LHCN-M2 (cell line): ENCODE data around the gene RGL2. TPM values are rescaled to one million over a fixed set of nuclear protein-coding genes. Genes with fewer than 3 reads are reported as not detected.
A peak's percentile ranks its signal among the peaks of the same experiment; 100 is the strongest.
"Not testable (repeated sequence)": the region's sequence is repeated elsewhere in the genome, so short reads cannot be mapped to it uniquely, and the experiment has no call there.

Experiments used
- DNase-seq: peaks from one replicate; pipeline ENCODE4 v3.0.0-alpha.2; 2012; ENCODE audit warnings: low read depth
- total RNA-seq: library from RNA; depleted of rRNA; stranded (reverse); fragments of >200 nt; gene quantifications from 2 replicates; pipeline ENCODE4 v1.2.3, GENCODE V29; 2014

The RGL2 gene
- total RNA-seq, 1 experiment from 2014 or later, result 20.6 TPM

DNA sequence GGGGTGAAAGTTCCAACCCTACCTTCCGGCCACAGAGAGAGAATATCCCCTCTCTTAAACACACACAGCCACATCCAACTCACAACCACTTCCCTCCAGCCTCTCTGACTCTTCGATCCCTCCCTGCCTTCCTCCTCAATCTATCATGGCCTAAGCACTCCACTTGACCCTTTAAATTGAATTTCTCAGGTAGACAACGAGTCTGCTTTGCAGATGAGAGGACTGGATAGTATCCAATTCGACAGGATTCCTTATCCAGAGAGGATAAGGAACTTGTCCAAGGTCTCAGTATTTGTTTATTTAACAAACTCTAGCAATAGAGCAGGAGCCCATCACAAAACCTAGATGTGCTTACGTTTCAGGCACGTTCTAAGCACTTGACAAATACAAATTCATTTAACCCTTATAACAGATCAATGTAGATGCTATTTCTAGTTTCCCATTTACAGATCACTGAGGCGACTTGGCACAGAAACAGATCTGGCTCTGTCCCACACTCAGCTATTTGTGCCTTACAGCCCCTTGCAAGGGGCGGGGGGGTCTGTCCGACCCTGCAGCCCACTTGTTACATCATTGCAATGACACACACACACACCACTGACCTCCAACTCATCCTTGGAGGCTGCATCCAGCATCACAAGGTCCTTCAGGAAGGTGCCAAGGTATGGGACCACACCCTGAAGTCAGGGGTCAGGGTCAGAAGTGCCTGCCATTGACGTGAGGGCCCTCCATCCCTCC, 4.5 kb downstream of the RGL2 start:
- DNase-seq, result no peak

DNA sequence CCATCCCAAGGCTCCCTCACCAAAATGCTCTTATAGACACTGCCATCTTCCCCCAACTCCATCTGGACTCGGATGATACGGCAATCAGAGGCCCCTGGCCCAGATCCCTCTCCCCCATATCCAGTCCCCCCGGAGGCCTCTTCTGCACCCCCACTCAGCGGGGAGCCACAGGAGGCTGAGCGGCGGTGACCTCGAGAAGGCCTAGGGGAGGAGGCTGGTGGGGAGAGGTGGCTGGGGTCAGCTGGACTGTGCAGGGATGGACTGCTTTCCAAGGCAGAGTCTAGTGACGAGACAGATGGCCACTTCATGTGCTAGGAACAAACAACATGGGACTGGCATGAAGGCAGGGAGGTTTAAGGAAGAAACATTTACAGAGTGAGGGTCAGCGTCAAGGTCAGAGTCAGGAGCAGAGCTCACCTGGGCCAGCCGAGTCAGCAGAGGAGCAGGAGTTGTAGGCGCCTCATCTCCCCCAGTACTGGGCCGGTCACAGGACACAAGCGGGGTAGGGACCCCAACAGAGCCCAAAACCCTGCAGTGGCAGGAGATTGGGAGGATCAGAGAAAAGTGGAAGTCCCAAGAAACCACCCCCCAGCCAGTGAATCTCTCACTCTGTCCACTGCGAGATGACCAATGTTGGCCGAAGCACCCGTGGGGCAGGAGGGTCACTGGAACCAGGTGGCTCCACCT, 5.6 kb downstream of the RGL2 start:
- DNase-seq, result no peak

DNA sequence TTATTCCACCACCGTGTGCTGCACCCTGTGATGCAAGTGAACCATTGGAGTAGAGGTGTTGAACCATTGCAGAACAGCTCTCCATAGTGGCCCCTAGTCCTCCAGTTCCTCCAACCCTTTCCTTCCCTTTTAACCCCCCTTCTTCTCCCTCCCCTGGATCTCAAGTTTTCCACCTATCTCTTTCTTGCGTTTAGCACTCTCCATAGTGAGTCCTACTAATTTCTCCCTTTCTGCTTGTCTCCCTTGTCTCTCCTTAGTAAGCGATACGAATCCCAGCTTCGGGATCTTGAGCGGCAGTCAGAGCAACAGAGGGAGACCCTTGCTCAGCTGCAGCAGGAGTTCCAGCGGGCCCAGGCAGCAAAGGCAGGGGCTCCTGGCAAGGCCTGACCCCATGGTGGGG, 8.3 kb downstream of the RGL2 start:
- no peak for DNase-seq

DNA sequence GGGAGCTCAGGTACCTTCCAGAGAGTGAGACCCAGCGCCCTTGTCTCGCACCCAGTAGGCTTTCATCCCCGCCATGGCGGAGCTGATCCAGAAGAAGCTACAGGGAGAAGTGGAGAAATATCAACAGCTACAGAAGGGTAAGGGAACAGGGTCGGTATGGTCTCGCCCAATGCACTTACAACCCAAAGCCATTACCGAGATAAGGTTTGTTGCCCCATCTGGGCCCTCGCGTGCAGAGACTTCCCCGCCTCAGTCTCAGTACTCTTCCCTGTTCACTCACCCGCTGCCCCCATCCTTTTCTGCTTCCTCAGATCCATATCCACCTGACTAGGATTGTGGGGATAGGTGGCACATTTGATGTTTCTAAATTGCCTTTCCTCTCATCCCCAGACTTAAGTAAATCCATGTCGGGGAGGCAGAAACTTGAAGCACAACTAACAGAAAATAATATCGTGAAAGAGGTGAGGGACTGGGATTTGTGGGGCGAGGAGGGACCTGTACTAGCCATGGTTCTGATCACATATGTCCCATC, 8.9 kb downstream of the RGL2 start:
- no peak for DNase-seq

DNA sequence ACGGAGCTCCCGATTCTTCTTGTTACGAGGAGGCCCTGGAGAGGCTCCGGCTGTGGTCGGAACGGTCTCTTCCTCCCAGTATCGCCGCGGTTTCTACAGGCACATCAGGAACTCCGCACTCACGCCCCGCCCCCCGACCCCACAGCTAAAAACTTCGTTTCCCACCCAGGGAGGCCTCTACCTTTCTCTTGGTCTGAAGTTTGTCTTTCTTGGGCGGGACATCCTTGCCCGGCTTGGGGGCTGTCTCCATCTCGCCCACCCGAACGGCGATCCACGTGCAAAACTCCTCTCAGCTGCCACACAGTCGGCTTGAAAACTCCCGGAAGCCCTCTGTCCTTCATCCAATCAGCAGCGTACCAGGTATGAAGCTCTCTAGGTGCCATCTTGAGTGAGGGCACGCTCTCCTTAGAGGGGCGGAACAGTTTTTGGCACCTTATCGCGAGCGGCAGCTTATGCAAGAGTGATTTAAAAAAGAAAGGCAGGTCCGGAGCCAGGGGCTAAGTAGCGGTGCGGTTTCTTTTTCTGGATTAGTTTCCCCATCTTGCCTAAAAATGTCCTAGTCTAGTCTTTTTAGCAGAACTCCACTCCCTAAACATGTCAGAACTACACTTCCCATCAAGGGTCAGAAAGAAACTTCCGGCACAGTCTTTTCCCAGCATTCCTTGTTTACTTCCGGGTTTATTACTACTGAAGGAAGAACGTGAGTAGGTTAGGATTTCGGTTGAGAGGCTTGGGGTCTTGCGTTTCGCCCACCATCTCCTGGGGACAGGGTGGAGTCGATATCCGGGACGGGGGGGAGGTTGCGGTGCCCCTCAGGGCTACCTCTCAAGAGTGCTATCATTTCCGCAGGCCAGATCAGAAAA, 9.6 kb downstream of the RGL2 start, which contains the start of the genes PFDN6 and WDR46:
Gene PFDN6, plus strand, starts transcription at position 681 of the 863 bp plus-strand sequence. CDS start 256 bp downstream, outside the sequence.
Gene WDR46, minus strand, starts transcription at position 319 of the 863 bp plus-strand sequence. Its CDS starts 69 bp downstream, at position 250.
- peak; percentile 88 for DNase-seq

DNA sequence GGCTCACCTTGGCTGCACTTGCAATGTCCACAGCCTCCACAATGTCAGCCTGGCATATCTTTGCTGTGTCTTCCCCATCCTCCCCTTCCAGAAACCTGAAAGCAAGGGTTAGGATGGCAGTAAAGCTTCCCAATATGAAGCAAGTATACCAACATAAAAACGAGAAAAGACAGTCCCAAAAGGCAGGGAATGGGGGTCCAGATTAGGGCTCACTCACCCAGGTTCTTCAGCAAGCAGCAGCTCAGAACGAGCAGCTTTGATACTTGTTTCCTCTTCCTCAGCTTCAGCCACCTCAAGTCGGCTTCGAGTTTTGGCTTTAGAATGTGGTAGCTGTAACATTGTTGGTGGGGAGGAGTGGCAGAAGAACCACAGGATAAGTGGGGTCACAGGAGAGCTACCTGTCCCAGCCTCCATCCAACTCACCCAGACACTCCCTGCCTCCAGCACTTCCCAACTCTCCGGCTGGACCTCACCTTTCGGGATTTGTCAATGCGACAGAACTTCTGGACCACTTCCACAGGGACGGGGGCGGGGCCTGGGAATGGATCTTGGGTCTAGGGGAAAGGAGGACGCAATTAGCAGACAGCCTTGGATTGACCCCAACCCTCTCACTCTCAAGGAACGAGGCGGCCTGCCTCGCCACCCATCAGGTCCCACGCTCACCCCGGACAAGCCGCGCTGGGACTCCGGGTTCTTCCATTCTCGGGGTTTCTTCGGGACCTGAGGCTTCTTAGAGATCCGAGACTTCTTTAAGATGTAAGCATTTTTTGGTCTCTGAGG, 10.4 kb downstream of the RGL2 start:
- no peak for DNase-seq

DNA sequence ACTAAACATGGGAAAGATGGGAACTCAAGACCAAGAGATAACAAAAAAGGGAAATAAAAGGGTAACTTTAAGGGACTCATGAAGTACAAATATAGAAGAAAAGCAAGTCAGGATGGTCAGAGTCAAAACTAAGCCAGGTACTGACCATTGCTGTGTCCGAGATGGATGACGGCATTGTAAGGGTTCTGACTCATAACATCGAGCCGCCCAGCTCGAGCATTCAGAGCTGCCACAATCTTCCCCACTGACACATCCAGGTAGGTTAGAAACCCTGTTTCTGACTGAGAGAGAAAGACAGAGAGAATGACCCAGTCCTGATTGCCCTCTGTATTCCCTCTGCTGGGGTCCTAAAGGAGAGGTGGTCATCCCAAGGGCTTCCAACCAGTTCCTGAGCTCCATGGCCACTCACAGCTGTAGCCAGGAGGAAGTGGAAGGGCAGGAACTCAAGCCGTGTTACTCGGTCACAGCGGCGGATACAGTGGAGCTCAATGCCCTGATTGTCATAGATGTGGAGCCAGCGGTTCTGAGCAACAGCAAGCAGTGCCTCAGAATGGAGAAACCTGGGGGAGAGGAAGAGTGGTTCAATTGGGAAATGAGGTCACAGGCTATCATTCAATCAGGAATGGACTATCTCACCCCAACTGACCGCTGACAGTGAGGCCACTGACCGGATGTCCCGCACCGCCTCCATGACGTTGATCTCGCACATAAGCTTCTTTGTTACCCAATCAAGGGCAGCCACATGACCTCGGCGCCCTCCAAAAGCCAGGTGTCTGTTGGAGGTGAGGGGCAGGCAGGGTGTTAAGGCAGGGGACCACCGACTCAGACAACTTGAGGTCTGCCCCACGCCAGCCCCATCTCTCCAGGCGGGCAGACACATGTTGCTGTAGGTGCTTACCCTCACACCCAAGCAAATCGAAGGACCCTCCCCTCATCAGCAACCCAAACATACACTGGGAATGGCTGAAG, 11.5 kb downstream of the RGL2 start:
- DNase-seq, result no peak

DNA sequence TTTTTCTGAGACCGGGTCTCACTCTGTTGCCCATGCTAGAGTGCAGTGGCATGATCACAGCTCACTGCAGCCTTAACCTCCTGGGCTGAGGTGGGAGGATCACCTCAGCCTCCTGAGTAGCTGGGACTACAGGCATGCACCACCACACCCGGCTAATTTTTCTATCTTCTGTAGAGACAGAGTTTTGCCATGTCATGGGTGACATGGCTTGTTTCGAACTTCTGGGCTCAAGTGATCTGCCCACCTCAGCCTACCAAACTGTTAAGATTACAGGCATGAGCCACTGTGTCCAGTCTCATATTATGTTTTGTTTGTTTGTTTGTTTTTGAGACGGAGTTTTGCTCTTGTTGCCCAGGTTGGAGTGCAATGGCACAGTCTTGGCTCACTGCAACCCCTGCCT, 13.5 kb downstream of the RGL2 start:
- not testable (repeated sequence) for DNase-seq

DNA sequence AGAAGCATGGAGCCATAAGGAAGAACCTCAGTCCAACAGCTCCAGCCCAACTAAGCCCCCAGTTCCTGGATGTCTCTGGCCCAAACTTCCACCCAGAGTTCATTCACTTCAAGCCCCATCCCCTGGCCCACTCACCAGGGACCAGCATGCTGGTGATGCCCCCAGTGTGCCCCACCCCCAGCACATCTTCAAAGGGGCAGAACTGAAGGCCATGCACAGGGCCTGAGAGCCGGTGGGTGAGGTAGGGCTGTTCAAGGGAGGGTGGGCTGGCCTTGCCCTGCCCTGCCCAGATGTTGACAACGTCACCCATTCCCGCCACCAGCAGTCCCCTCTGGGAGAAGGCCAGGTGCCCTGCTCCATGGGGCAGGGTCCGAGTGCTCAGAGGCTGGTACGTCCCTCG, 18.2 kb downstream of the RGL2 start:
- no peak for DNase-seq

DNA sequence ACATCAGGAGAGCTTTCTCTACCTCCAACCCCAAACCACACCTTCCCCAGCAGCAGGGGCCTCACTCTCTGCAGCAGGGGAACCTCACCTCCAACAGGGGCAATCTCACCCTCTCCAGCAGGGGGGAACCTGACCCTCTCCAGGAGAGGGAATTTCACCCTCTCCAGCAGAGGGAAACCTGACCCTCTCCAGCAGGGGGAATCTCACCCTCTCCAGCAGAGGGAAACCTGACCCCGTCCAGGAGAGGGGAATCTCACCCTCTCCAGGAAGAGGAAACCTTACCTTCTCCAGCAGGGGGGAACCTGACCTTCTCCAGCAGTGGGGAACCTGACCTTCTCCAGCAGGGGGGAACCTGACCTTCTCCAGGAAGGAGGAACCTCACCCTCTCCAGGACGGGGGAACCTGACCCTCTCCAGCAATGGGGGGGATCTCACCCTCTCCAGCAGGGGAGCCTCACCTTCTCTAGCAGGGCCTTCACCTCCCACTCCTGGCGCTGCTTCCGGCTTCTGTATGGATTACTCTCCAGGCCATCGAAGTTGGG, 18.7 kb downstream of the RGL2 start:
- peak; percentile 62 for DNase-seq

DNA sequence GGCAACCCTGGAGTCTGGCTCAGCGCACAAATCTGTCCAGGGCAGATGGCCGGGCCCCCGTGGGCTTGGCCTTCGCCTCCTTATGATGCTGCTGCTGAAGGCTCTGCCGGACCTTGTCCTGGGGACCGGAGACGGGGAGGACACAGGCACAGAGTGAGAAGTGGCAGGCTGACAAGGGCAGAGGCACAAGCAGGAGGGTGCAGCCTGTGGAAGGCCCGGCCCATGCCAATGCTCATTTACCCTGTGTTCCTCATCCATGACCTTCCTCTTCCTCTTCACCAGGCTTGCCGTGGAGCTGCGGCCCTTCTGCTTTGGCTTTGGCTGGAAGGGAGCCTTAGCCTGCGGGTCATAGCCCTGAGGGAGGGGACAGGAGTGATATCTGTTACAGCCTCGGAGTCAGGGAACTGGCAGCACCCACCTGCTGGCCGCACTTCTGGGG, 19.5 kb downstream of the RGL2 start:
- DNase-seq, result no peak

DNA sequence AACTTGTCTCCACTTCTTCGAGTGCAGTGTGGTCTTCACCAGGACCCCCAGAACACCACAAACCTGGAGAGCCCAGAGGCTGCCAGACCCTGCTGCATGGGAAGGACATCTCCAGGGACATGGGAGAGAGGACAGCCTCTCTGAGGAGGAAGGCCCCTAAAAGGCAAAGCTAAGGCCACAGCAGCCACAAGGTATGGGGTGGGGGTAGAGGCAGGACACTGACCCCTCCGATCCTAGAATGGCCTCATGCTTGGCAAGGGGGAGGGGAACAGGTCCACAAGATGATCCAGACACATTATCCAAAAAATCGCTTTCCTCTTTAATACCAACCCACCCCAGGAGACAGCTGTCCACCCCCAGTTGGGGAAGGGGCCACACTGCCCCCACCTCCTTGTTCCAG, 19.9 kb downstream of the RGL2 start:
- no peak for DNase-seq

DNA sequence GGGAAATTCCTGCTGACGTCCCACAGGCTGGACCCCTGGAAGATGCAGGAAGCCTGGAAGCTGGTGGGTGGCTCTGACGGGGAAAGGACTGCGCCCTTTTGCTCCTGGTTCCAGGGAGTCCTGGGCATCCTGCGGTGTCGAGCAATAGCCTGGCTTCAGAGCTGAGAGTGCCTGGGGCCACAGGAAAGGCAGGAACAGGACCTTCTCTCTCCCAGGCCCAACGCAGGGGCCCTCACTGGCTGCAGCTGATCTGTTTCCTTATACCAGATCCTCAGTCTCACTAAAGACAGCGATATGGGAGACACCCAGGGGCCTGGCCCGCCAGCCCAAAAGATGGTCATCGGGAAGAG, 20.4 kb downstream of the RGL2 start:
- DNase-seq, result no peak

DNA sequence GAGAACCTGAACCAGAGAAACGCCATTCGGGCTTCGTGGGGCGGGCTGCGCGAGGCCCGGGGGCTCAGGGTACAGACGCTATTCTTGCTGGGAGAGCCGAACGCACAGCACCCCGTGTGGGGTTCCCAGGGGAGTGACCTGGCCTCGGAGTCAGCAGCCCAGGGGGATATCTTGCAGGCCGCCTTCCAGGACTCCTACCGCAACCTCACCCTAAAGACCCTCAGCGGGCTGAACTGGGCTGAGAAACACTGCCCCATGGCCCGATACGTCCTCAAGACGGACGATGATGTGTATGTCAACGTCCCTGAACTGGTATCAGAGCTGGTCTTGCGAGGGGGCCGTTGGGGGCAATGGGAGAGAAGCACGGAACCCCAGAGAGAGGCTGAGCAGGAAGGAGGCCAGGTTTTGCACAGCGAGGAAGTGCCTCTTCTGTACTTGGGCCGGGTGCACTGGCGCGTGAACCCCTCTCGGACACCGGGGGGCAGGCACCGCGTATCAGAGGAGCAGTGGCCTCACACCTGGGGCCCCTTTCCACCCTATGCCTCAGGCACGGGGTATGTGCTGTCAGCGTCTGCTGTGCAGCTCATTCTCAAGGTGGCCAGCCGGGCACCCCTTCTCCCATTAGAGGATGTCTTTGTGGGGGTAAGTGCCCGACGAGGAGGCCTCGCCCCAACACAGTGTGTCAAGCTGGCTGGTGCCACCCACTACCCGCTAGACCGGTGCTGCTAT, 20.9 kb downstream of the RGL2 start:
- DNase-seq, result no peak

DNA sequence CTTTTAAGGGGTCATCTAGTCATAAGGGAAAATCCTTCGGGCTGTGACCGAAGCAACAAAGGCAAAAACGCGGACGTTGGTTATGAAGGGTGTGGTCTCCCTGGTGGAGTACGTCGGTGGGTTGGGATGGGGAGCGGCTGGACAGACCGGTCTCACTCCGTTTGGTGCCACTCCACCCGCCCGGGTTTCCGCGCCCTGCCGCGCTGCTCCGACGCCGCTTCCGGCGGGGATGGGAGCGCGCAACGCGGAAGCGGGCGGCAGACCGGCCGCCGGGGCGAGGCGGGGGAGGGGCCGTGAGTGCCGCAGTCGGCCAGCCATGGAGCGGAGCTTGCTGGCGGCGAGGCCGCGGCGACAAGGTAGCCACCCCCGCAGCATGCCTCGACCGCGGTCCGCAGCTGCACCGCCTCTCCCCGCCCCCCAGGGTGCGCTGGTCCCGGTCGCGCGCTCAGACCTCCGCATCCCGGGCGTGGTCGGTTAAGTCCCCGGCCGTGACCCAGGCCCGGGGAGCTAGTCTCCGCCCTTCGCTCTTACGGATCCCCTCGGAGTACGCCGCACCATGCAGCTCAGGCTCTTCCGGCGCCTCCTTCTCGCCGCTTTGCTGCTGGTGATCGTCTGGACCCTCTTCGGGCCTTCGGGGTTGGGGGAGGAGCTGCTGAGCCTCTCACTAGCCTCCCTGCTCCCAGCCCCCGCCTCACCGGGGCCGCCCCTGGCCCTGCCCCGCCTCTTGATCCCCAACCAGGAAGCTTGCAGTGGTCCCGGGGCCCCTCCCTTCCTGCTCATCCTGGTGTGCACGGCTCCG, 21.7 kb downstream of the RGL2 start, which contains the start of gene B3GALT4:
Gene B3GALT4, plus strand, starts transcription at position 260 of the 799 bp plus-strand sequence. Its CDS starts 297 bp downstream, at position 557.
- DNase-seq, result peak; percentile 36

DNA sequence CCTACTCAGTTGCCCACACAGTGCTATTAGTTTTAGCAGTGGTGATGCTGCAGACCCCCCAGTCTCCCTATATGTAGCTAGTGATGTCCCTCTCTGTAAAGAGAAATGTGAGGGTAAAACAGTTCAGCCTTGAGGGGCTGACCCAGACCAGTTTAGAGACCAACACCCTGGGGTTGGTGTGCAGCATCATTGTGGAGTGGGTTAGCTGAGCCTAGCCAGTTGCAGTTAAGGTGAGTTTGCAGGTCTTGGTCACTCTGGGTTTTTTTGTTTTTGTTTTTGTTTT, 22.2 kb downstream of the RGL2 start:
- no peak for DNase-seq

DNA sequence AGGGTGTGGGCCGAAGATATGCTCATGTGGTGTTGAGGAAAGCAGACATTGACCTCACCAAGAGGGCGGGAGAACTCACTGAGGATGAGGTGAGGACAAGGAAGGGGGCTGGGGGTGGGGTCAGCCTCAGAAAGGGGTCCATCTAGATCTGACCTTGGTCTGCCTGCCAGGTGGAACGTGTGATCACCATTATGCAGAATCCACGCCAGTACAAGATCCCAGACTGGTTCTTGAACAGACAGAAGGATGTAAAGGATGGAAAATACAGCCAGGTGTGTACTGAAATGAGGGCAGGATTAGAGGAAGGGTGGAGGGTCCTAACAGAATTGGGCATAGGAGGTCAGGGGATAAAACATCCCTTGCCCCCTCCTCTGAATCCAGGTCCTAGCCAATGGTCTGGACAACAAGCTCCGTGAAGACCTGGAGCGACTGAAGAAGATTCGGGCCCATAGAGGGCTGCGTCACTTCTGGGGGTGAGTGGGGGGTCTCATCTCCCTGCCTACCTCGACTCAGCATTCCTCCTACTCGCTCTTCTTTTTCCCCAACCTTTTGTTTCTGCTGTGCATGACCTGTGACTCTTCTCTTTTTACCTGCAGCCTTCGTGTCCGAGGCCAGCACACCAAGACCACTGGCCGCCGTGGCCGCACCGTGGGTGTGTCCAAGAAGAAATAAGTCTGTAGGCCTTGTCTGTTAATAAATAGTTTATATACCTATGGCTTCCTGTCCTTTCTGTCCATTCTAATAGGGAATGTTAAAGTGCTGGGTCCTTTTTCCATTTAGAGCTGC, 22.8 kb downstream of the RGL2 start:
- not testable (repeated sequence) for DNase-seq
